Neuronal stem cell (in vitro differentiated cells): ENCODE data around the gene CCDC127.

Source experiments
- DNase-seq: peaks from one replicate; pipeline ENCODE4 v3.0.0-alpha.2; 2013; ENCODE audit warnings: low spot score
- H2AFZ ChIP-seq: one replicate; pipeline ENCODE4 v1.6.1; 2013; ENCODE audit warnings: mild to moderate bottlenecking, low read length, inconsistent platforms
- H2AK5ac ChIP-seq: 2 replicates; pipeline ENCODE4 v1.6.1; 2013; ENCODE audit warnings: low read depth, mild to moderate bottlenecking, inconsistent platforms, low read length, moderate library complexity, mixed read lengths
- H2BK120ac ChIP-seq: 2 replicates; pipeline ENCODE4 v1.6.1; 2013; ENCODE audit warnings: low read depth, mild to moderate bottlenecking, inconsistent platforms, low read length, moderate library complexity, mixed read lengths
- H2BK12ac ChIP-seq: one replicate; pipeline ENCODE4 v1.6.1; 2013; ENCODE audit warnings: low read length, inconsistent platforms
- H2BK15ac ChIP-seq: 2 replicates; pipeline ENCODE4 v1.6.1; 2013; ENCODE audit warnings: mild to moderate bottlenecking, low read length, inconsistent platforms, mixed read lengths
- H2BK5ac ChIP-seq: one replicate; pipeline ENCODE4 v1.6.1; 2013; ENCODE audit warnings: inconsistent platforms, mild to moderate bottlenecking, low read length, moderate library complexity
- H3K14ac ChIP-seq: one replicate; pipeline ENCODE4 v1.6.1; 2013; ENCODE audit warnings: low read length, inconsistent platforms
- H3K18ac ChIP-seq: 2 replicates; pipeline ENCODE4 v1.6.1; 2013; ENCODE audit warnings: low read length, inconsistent platforms
- H3K23ac ChIP-seq: 2 replicates; pipeline ENCODE4 v1.6.1; 2013; ENCODE audit warnings: low read depth, mild to moderate bottlenecking, mixed read lengths, low read length, inconsistent platforms; ENCODE audit not compliant: poor library complexity
- H3K27ac ChIP-seq: replicated peaks from 3 replicates; pipeline ENCODE4 v1.5.1; 2013; ENCODE audit warnings: low read length, inconsistent platforms
- H3K27me3 ChIP-seq, 3 experiments: 2 replicates each; pipeline ENCODE4 v1.6.1; 2013; ENCODE audit warnings: low read length in 3 of 3, mild to moderate bottlenecking in 2 of 3, inconsistent platforms in 1 of 3, low read depth in 1 of 3, mixed read lengths in 1 of 3, moderate library complexity in 1 of 3; ENCODE audit not compliant: control insufficient read depth in 3 of 3, insufficient read depth in 3 of 3
- H3K36me3 ChIP-seq, 2 donors: replicated peaks in 1 of 2; 2 replicates each; pipeline ENCODE4 v1.6.1; 2013; ENCODE audit warnings: low read length in 2 of 2; ENCODE audit not compliant: control insufficient read depth in 2 of 2, insufficient read depth in 2 of 2
- H3K4ac ChIP-seq: 2 replicates; pipeline ENCODE4 v1.6.1; 2013; ENCODE audit warnings: inconsistent platforms, mild to moderate bottlenecking, low read length, moderate library complexity
- H3K4me1 ChIP-seq, 2 donors: 1 replicate in 1 of 2; 2 replicates in 1 of 2; pipeline ENCODE4 v1.6.1; 2013; ENCODE audit warnings: low read length in 2 of 2, low read depth in 1 of 2; ENCODE audit not compliant: control insufficient read depth in 2 of 2, insufficient read depth in 1 of 2
- H3K4me2 ChIP-seq: one replicate; pipeline ENCODE4 v1.6.1; 2013; ENCODE audit warnings: mild to moderate bottlenecking, low read length, inconsistent platforms; ENCODE audit not compliant: insufficient read depth, poor library complexity, severe bottlenecking
- H3K4me3 ChIP-seq, 2 donors: 2 replicates each; pipeline ENCODE4 v1.5.1; 2013; ENCODE audit warnings: low read length in 2 of 2, mild to moderate bottlenecking in 2 of 2, inconsistent platforms in 1 of 2, moderate library complexity in 1 of 2
- H3K79me1 ChIP-seq: one replicate; pipeline ENCODE4 v1.6.1; 2013; ENCODE audit warnings: low read depth, mild to moderate bottlenecking, inconsistent platforms, low read length, moderate library complexity
- H3K9ac ChIP-seq: one replicate; pipeline ENCODE4 v1.6.1; 2013; ENCODE audit warnings: mild to moderate bottlenecking, low read depth, low read length, inconsistent platforms; ENCODE audit not compliant: poor library complexity
- H3K9me3 ChIP-seq, 2 donors: replicated peaks in 1 of 2; 2 replicates each; pipeline versions ENCODE3 to v1.6.1; 2013; ENCODE audit warnings: low read length in 2 of 2, mild to moderate bottlenecking in 2 of 2, inconsistent platforms in 1 of 2, low read depth in 1 of 2, mixed read lengths in 1 of 2, moderate library complexity in 1 of 2; ENCODE audit not compliant: control insufficient read depth in 2 of 2, insufficient read depth in 1 of 2
- H4K8ac ChIP-seq: one replicate; pipeline ENCODE4 v1.6.1; 2013; ENCODE audit warnings: low read depth, mild to moderate bottlenecking, inconsistent platforms, low read length, moderate library complexity
- H4K91ac ChIP-seq: one replicate; pipeline ENCODE4 v1.6.1; 2013; ENCODE audit warnings: low read length, low read depth, mild to moderate bottlenecking, inconsistent platforms; ENCODE audit not compliant: poor library complexity
- WGBS, 2 donors: extraction: QIAGEN DNeasy Blood & Tissue Kit; methylation state at CpG; one replicate each; pipeline ENCODE4 v1.1.7; 2013; ENCODE audit warnings: missing lambda C conversion rate in 2 of 2, mixed read lengths in 1 of 2; ENCODE audit not compliant: insufficient read length in 2 of 2, insufficient replicate concordance in 1 of 2; ENCODE audit errors: extremely low coverage in 2 of 2; 5-methylcytosine and 5-hydroxymethylcytosine counted together

Gene CCDC127

GRCh38 chr5:195401-196160, 22.4 kb downstream of the CCDC127 start:
- Histone ChIP-seq H3K27ac (no peak overlapping the region), H3K36me3 (peaks cover 0 to 3% of the 10 kb centered on the region in 2 donors), H3K4ac (no peak overlapping the region), H3K18ac (peak overlapping the region; percentile 4), H3K9me3 (no peaks in the 10 kb centered on the region), H2AFZ (no peak overlapping the region), H3K79me1 (peaks cover 10% of the 10 kb centered on the region), H2BK15ac (peak overlapping the region; percentile 15), H3K14ac (peak overlapping the region; percentile 44), H3K27me3 (no peaks in the 10 kb centered on the region), H4K8ac (no peak overlapping the region), H2BK120ac (no peak overlapping the region), H2AK5ac (no peak overlapping the region), H3K9ac (peak overlapping the region; percentile 21), H3K4me2 (no peak overlapping the region), H4K91ac (no peak overlapping the region), H3K4me3 (no peak overlapping the region), H3K23ac (no peak overlapping the region), H3K4me1 (peaks cover 8% of the 10 kb centered on the region in 2 donors), H2BK12ac (peak overlapping the region; percentile 49), H2BK5ac (no peak overlapping the region)
- DNase-seq, result no peak
- no CpG with 5 or more reads among the region's 33 CpGs for WGBS, 2 donors

- Histone ChIP-seq H3K4me3 (no peak overlapping the region), H2BK15ac (no peak overlapping the region), H2BK120ac (no peak overlapping the region), H4K91ac (no peak overlapping the region), H3K4me2 (no peak overlapping the region), H3K23ac (peak overlapping the region; percentile 34), H3K9me3 (no peaks in the 10 kb centered on the region), H3K27ac (no peak overlapping the region), H3K14ac (no peak overlapping the region), H3K4ac (no peak overlapping the region), H2BK12ac (no peak overlapping the region), H3K18ac (no peak overlapping the region), H3K27me3 (no peaks in the 10 kb centered on the region), H3K4me1 (peaks cover 1 to 12% of the 10 kb centered on the region in 2 donors), H3K79me1 (peaks cover 5% of the 10 kb centered on the region), H3K9ac (no peak overlapping the region), H2AK5ac (peak overlapping the region; percentile 53), H2BK5ac (no peak overlapping the region), H2AFZ (no peak overlapping the region), H4K8ac (no peak overlapping the region), H3K36me3 (peaks cover 0 to 1% of the 10 kb centered on the region in 2 donors)
- DNase-seq, result no peak
- WGBS, 2 donors, result no CpG with 5 or more reads among the region's 36 CpGs
These were observed 23.2 kb downstream of the CCDC127 start for GRCh38 chr5:194603-195209.

- no peak overlapping the region for H3K14ac ChIP-seq
- H3K4me1 ChIP-seq, result peaks cover 1 to 15% of the 10 kb centered on the region in 2 donors
- no peak overlapping the region for H3K27ac ChIP-seq
- no peak overlapping the region for H3K4ac ChIP-seq
- peaks cover 4% of the 10 kb centered on the region for H3K79me1 ChIP-seq
- no peak overlapping the region for H3K4me2 ChIP-seq
- H3K9me3 ChIP-seq, result no peaks in the 10 kb centered on the region
- H2BK120ac ChIP-seq, result no peak overlapping the region
- H4K91ac ChIP-seq, result no peak overlapping the region
- no peak for DNase-seq
- H3K27me3 ChIP-seq, result no peaks in the 10 kb centered on the region
- H2BK5ac ChIP-seq, result no peak overlapping the region
- H3K23ac ChIP-seq, result no peak overlapping the region
- H3K18ac ChIP-seq, result peak overlapping the region; percentile 80
- H4K8ac ChIP-seq, result no peak overlapping the region
- no peaks in the 10 kb centered on the region for H3K36me3 ChIP-seq
- peak overlapping the region; percentile 37 for H2BK15ac ChIP-seq
- no peak overlapping the region for H3K9ac ChIP-seq
- no CpG with 5 or more reads among the region's 15 CpGs for WGBS, 2 donors
- peak overlapping the region; percentile 63 for H2AK5ac ChIP-seq
- H2BK12ac ChIP-seq, result no peak overlapping the region
- no peak overlapping the region for H3K4me3 ChIP-seq
- H2AFZ ChIP-seq, result no peak overlapping the region
These were observed 23.9 kb downstream of the CCDC127 start for GRCh38 chr5:194102-194501.
